ENCODE results near the gene LRRC74B. TPM values are rescaled to one million over a fixed set of nuclear protein-coding genes. Genes with fewer than 3 reads are reported as not detected.
A peak's percentile ranks its signal among the peaks of the same experiment; 100 is the strongest.

Gene LRRC74B
- total RNA-seq, 5 donors from 2014 or later (not counting 1 experiment from before 2014, with no cell fraction given) = 0.16 to 0.25 TPM; not detected in 3

GRCh38 chr22:21026783-21027692 lies 18.7 kb upstream of the LRRC74B start:
- Histone ChIP-seq H3K36me3 (ENCODE audit: control insufficient read depth in 2 of 2, extremely low read depth in 1 of 2, insufficient read depth in 1 of 2, low read length in 1 of 2) (no peaks in the 10 kb centered on the region), H3K4me3 (ENCODE audit: control insufficient read depth in 1 of 2, extremely low read depth in 1 of 2, low read length in 1 of 2) (no peak overlapping the region), H3K27me3 (replicated peaks in 1 of 2; ENCODE audit: control insufficient read depth in 2 of 2, extremely low read depth in 1 of 2, insufficient read depth in 2 of 2, low read length in 1 of 2) (peaks cover 0 to 62% of the 10 kb centered on the region in 2 experiments), H3K9me3 (no peaks in the 10 kb centered on the region), H3K27ac (ENCODE audit: low read length) (no peak overlapping the region), H3K4me1 (ENCODE audit: control insufficient read depth in 1 of 2, extremely low read depth in 1 of 2, insufficient read depth in 2 of 2, low read length in 2 of 2) (peaks cover 0 to 20% of the 10 kb centered on the region in 2 experiments)
- H3K4me1 Mint-ChIP-seq = peaks cover 15 to 17% (median 17%) of the 10 kb centered on the region in 3 donors
- DNase-seq (no peak), ATAC-seq (replicated peaks in 1 of 4) (no peak)
- no peak overlapping the region for H3K27ac Mint-ChIP-seq
- no peaks in the 10 kb centered on the region for H3K9me3 Mint-ChIP-seq
- no peak overlapping the region for H3K4me3 Mint-ChIP-seq
- ChIA-PET CTCF (interaction anchor here in 1 of 2 donors (0.6 kb wide), 1 partner anchor 60 kb away, joined by 5 read pairs; the partner anchor contains the start of gene AIFM3), POLR2A (no interaction called here)
- no peaks in the 10 kb centered on the region for H3K36me3 Mint-ChIP-seq
- 88% methylated on average over 7 of the region's 14 CpGs for WGBS (ENCODE audit: insufficient coverage)
- peaks cover 18 to 27% of the 10 kb centered on the region in 2 donors for H3K27me3 Mint-ChIP-seq

- no peak overlapping the region for H3K27ac ChIP-seq (ENCODE audit: low read length)
- H3K4me1 ChIP-seq (ENCODE audit: control insufficient read depth in 1 of 2, extremely low read depth in 1 of 2, insufficient read depth in 2 of 2, low read length in 2 of 2) = peaks cover 0 to 26% of the 10 kb centered on the region in 2 experiments
- Mint-ChIP-seq H3K27me3 (peaks cover 22 to 37% of the 10 kb centered on the region in 2 donors), H3K4me1 (peaks cover 15 to 17% (median 17%) of the 10 kb centered on the region in 3 donors), H3K36me3 (no peaks in the 10 kb centered on the region), H3K4me3 (no peak overlapping the region), H3K9me3 (no peaks in the 10 kb centered on the region), H3K27ac (no peak overlapping the region)
- peaks cover 0 to 76% of the 10 kb centered on the region in 2 experiments for H3K27me3 ChIP-seq (replicated peaks in 1 of 2; ENCODE audit: control insufficient read depth in 2 of 2, extremely low read depth in 1 of 2, insufficient read depth in 2 of 2, low read length in 1 of 2)
- 79% methylated on average over 12 of the region's 13 CpGs for WGBS (ENCODE audit: insufficient coverage)
- POLR2A ChIA-PET = interaction anchor here in 1 of 2 donors (0.5 kb wide), 1 partner anchor 61 kb away, joined by 3 read pairs; no protein-coding TSS in a partner anchor
- H3K4me3 ChIP-seq (ENCODE audit: control insufficient read depth in 1 of 2, extremely low read depth in 1 of 2, low read length in 1 of 2) = no peak overlapping the region
- no peak for DNase-seq
- CTCF ChIA-PET = no interaction called here
- no peaks in the 10 kb centered on the region for H3K9me3 ChIP-seq
- no peaks in the 10 kb centered on the region for H3K36me3 ChIP-seq (ENCODE audit: control insufficient read depth in 2 of 2, extremely low read depth in 1 of 2, insufficient read depth in 1 of 2, low read length in 1 of 2)
- ATAC-seq (replicated peaks in 1 of 4) = no peak
These were observed 17.2 kb upstream of the LRRC74B start for GRCh38 chr22:21028277-21029251.

GRCh38 chr22:21029486-21030025 lies 16.2 kb upstream of the LRRC74B start:
- no peak overlapping the region for H3K27ac Mint-ChIP-seq
- H3K9me3 Mint-ChIP-seq = no peaks in the 10 kb centered on the region
- H3K27ac ChIP-seq (ENCODE audit: low read length) = no peak overlapping the region
- CTCF ChIA-PET = no interaction called here
- no peaks in the 10 kb centered on the region for H3K9me3 ChIP-seq
- peaks cover 0 to 26% of the 10 kb centered on the region in 2 experiments for H3K4me1 ChIP-seq (ENCODE audit: control insufficient read depth in 1 of 2, extremely low read depth in 1 of 2, insufficient read depth in 2 of 2, low read length in 2 of 2)
- POLR2A ChIA-PET = no interaction called here
- DNase-seq = no peak
- H3K36me3 Mint-ChIP-seq = no peaks in the 10 kb centered on the region
- H3K27me3 ChIP-seq (replicated peaks in 1 of 2; ENCODE audit: control insufficient read depth in 2 of 2, extremely low read depth in 1 of 2, insufficient read depth in 2 of 2, low read length in 1 of 2) = peaks cover 0 to 77% of the 10 kb centered on the region in 2 experiments
- H3K4me3 Mint-ChIP-seq = no peak overlapping the region
- WGBS (ENCODE audit: insufficient coverage) = 74% methylated on average over 12 of the region's 12 CpGs
- ATAC-seq (replicated peaks in 1 of 4) = no peak
- peaks cover 15 to 17% (median 17%) of the 10 kb centered on the region in 3 donors for H3K4me1 Mint-ChIP-seq
- H3K27me3 Mint-ChIP-seq = peaks cover 22 to 42% of the 10 kb centered on the region in 2 donors
- H3K36me3 ChIP-seq (ENCODE audit: control insufficient read depth in 2 of 2, extremely low read depth in 1 of 2, insufficient read depth in 1 of 2, low read length in 1 of 2) = no peaks in the 10 kb centered on the region
- no peak overlapping the region for H3K4me3 ChIP-seq (ENCODE audit: control insufficient read depth in 1 of 2, extremely low read depth in 1 of 2, low read length in 1 of 2)

GRCh38 chr22:21030032-21030431 lies 15.7 kb upstream of the LRRC74B start:
- Mint-ChIP-seq H3K27me3 (peaks cover 22 to 43% of the 10 kb centered on the region in 2 donors), H3K27ac (peak overlapping the region in 1 of 2 donors; percentile 41), H3K36me3 (no peaks in the 10 kb centered on the region), H3K4me1 (peaks cover 14 to 16% (median 15%) of the 10 kb centered on the region in 3 donors), H3K9me3 (no peaks in the 10 kb centered on the region), H3K4me3 (no peak overlapping the region)
- 80% methylated on average over 15 of the region's 15 CpGs for WGBS (ENCODE audit: insufficient coverage)
- Histone ChIP-seq H3K36me3 (ENCODE audit: control insufficient read depth in 2 of 2, extremely low read depth in 1 of 2, insufficient read depth in 1 of 2, low read length in 1 of 2) (no peaks in the 10 kb centered on the region), H3K9me3 (no peaks in the 10 kb centered on the region), H3K27me3 (replicated peaks in 1 of 2; ENCODE audit: control insufficient read depth in 2 of 2, extremely low read depth in 1 of 2, insufficient read depth in 2 of 2, low read length in 1 of 2) (peaks cover 0 to 77% of the 10 kb centered on the region in 2 experiments), H3K4me3 (ENCODE audit: control insufficient read depth in 1 of 2, extremely low read depth in 1 of 2, low read length in 1 of 2) (no peak overlapping the region), H3K4me1 (ENCODE audit: control insufficient read depth in 1 of 2, extremely low read depth in 1 of 2, insufficient read depth in 2 of 2, low read length in 2 of 2) (peaks cover 0 to 24% of the 10 kb centered on the region in 2 experiments), H3K27ac (ENCODE audit: low read length) (no peak overlapping the region)
- ChIA-PET POLR2A (no interaction called here), CTCF (no interaction called here)
- DNase-seq = no peak
- no peak for ATAC-seq (replicated peaks in 1 of 4)

GRCh38 chr22:21030621-21031544 lies 14.9 kb upstream of the LRRC74B start:
- H3K36me3 Mint-ChIP-seq = no peaks in the 10 kb centered on the region
- no peak overlapping the region for H3K27ac Mint-ChIP-seq
- peaks cover 5 to 7% (median 7%) of the 10 kb centered on the region in 3 donors for H3K4me1 Mint-ChIP-seq
- H3K9me3 ChIP-seq = no peaks in the 10 kb centered on the region
- H3K36me3 ChIP-seq (ENCODE audit: control insufficient read depth in 2 of 2, extremely low read depth in 1 of 2, insufficient read depth in 1 of 2, low read length in 1 of 2) = no peaks in the 10 kb centered on the region
- H3K27me3 Mint-ChIP-seq = peaks cover 22 to 43% of the 10 kb centered on the region in 2 donors
- H3K4me3 ChIP-seq (ENCODE audit: control insufficient read depth in 1 of 2, extremely low read depth in 1 of 2, low read length in 1 of 2) = no peak overlapping the region
- H3K27me3 ChIP-seq (replicated peaks in 1 of 2; ENCODE audit: control insufficient read depth in 2 of 2, extremely low read depth in 1 of 2, insufficient read depth in 2 of 2, low read length in 1 of 2) = peaks cover 0 to 75% of the 10 kb centered on the region in 2 experiments
- H3K4me1 ChIP-seq (ENCODE audit: control insufficient read depth in 1 of 2, extremely low read depth in 1 of 2, insufficient read depth in 2 of 2, low read length in 2 of 2) = peaks cover 0 to 16% of the 10 kb centered on the region in 2 experiments
- H3K9me3 Mint-ChIP-seq = no peaks in the 10 kb centered on the region
- CTCF ChIA-PET = no interaction called here
- 92% methylated on average over 37 of the region's 40 CpGs for WGBS (ENCODE audit: insufficient coverage)
- POLR2A ChIA-PET = no interaction called here
- no peak for ATAC-seq (replicated peaks in 1 of 4)
- peak overlapping the region in 2 of 3 donors; percentile 28 to 44 for H3K4me3 Mint-ChIP-seq
- DNase-seq = no peak
- H3K27ac ChIP-seq (ENCODE audit: low read length) = no peak overlapping the region
